Erythroblast (primary cell): ENCODE data around the gene NOTCH3.

Experiments used
- DNase-seq, 2 experiments: peaks; one replicate each; lab custom pipeline; 2025; lab: John Stamatoyannopoulos, UW
- GATA1 ChIP-seq: IDR thresholded peaks from 2 replicates; pipeline ENCODE4 v1.6.1; 2011; ENCODE audit warnings: low read depth, mild to moderate bottlenecking, control low read depth, low read length, moderate library complexity
- POLR2A ChIP-seq: IDR thresholded peaks from 2 replicates; pipeline ENCODE4 v1.6.1; 2011; ENCODE audit warnings: mild to moderate bottlenecking, low read length

NOTCH3 gene

GRCh38 chr19:15196360-15197005, 4.3 kb downstream of the NOTCH3 start:
- no peak for TF ChIP-seq POLR2A
- TF ChIP-seq GATA1 = no peak
- no peak for DNase-seq

DNA sequence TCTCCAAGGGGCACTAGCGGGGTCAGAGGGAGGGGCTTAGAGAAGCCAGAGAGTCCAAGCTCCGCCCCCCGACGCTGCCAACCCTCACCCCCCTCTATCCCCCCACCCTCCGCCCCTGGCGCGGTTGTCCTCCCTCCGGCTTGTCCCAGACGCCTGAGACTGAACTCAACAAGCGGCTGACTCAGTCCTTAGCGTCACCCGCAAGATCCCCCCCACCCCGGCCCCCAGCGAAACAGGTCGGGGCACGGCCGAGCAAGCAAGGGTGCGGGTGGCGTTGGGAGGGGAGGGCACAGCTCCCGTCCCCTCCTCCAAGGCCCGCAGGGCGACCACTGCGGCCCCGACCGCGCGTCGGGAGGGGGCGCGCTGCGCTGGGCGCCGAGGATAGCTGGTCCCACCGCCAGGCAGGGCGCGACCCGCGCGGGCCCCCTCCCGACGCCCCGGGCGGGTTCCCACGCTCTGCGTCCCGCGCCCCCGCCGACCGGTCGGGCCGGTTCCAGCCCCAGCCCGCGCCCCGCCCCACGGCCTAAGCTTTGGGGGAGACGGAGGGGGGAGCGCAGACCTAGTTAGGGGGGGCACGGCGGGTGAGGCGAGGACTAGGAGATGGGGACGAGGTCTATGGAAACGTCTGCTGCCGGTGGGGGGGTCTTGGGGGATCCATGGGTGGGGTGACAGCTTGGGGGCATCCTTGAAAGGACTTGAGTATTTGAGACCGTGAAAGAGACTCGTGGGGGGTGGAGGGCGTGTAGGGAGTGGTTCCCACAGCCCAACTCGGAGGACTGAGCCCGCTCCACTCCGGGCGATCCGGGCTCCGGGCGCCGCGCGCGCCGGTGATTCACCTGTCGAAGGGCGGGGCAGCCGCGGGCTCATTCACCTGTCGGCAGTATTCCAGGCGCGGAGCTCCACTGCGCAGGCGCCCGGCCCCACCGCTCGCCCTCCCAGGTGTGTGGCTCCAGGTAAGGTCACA, 5.1 kb downstream of the NOTCH3 start:
- TF ChIP-seq GATA1 (no peak), POLR2A (no peak)
- no peak for DNase-seq

- no peak for DNase-seq
- TF ChIP-seq POLR2A (no peak), GATA1 (no peak)
Observed at GRCh38 chr19:15194938-15195337, 5.9 kb downstream of the NOTCH3 start.

- no peak for DNase-seq
- TF ChIP-seq GATA1 = no peak
- no peak for TF ChIP-seq POLR2A
Observed at GRCh38 chr19:15191982-15192381, 8.8 kb downstream of the NOTCH3 start.

DNA sequence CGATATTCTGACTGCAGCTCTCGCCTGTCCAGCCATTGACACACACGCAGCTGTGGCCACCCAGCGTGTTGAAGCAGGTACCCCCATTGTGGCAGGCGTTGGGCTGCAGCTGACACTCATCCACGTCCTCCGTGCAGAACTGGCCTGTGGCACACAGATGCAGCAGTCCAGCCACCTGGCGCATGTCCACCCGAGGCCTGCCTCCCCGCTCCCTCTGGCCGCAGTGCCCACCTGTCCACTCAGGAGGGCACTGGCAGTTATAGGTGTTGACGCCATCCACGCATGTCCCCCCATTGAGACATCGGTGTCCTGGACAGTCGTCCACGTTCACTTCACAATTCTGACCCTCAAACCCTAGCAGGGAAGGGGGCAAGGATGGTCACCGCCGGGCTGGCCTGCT, 9.3 kb downstream of the NOTCH3 start:
- DNase-seq = no peak
- no peak for TF ChIP-seq POLR2A
- no peak for TF ChIP-seq GATA1

GRCh38 chr19:15188851-15189250, 11.9 kb downstream of the NOTCH3 start:
- DNase-seq = no peak
- TF ChIP-seq GATA1 (no peak), POLR2A (no peak)

- no peak for TF ChIP-seq POLR2A
- no peak for TF ChIP-seq GATA1
- peak; percentile 29 to 40 for DNase-seq
Observed at GRCh38 chr19:15187026-15188007, 13.5 kb downstream of the NOTCH3 start.

DNA sequence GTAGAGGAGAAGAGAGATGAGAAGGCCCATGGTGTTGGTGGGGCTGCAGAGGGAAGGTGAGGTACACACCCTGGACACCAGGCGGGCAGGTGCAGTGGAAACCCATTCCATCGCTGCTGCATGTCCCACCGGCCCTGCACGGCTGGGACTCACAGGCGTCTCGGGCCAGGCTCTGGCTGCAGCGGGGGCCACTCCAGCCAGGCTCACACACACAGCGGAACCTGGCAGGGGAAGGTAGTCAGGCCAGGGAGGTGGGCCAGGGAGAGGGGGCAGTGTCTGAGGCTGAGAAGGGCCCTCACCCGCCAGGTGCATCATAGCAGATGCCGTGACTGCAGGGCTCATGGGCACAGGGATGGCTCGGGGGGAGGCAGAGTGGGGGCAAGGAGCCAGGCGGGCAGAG, 15.6 kb downstream of the NOTCH3 start:
- DNase-seq = no peak
- no peak for TF ChIP-seq POLR2A
- no peak for TF ChIP-seq GATA1

DNA sequence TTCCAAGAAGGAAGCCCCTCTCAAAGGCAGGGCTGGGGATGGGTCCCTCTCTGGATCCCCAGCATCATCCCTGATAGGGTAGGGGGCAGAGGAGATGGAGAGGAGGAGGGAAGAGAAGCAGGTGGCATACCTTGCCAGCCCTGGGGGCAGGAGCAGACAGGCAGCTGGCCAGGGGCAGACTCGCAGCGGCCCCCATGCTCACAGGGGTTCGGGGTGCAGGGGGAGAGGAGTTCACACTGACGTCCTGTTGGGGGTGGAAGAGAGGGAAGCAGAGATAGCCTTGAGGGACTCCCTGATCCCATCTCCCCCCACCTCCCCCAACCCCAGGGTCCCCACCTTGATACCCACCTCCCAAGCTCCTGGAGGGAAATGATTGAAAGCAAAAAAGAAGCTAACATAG, 16.0 kb downstream of the NOTCH3 start:
- TF ChIP-seq GATA1 = no peak
- TF ChIP-seq POLR2A = no peak
- no peak for DNase-seq

DNA sequence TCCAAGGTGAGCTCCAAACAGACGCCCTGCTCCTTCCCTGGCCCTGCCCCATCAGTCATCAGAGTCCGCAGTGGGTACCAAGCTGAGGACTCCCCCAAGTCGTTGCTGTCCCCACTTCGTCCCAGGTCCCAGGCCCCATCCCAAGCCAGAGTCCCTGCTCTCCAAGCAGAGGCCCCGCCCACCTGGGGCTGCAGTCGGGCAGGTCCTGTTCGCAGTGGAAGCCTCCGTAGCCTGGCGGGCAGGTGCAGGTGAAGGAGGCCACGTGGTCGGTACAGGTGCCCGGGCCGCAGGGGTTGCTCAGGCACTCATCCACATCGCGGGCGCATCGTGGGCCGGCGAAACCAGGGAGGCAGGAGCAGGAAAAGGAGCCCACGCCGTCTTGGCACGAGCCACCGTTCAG, 19.4 kb downstream of the NOTCH3 start:
- TF ChIP-seq GATA1 (no peak), POLR2A (no peak)
- no peak for DNase-seq

GRCh38 chr19:15180451-15181390, 20.1 kb downstream of the NOTCH3 start:
- no peak for TF ChIP-seq GATA1
- no peak for TF ChIP-seq POLR2A
- peak; percentile 46 to 52 for DNase-seq

DNA sequence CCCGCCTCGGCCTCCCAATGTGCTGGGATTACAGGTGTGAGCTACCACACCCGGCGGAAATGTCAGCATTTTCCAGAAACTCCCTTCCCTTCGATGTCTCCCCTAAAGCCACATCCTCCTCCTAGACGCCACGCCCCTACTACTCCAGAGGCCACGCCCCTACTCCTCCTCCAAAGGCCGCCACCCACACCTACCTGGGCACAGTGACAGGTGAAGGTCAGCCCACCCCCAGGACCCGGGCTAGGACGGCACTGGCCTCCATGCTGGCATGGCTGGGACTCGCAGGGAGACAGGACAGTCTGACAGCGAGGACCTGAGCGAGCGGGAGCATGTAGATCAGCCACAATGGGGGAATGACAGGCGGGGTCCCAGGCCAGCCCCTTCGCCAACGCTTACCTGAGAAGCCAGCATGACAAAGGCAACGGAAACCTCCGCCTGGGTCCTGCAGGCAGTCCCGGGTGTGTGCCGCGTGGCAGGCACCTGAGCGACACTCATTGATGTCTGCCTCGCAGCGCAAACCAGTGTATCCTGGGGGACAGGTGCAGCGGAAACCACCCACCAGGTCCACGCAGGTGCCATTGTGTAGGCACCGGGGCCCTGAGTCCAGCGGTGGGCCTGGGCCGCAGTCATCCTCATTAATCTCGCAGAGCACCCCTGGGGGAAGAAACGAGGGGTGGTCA, 22.0 kb downstream of the NOTCH3 start:
- no peak for DNase-seq
- TF ChIP-seq GATA1 (no peak), POLR2A (no peak)
